Spleen (tissue), 7 donors: ENCODE measurements around the gene EML5.

Experiments
- POLR2AphosphoS5 ChIP-seq, 3 donors: sonication (generic); formaldehyde crosslinking; IDR thresholded peaks; one replicate each; pipeline ENCODE4 v1.5.1; 2017; ENCODE audit warnings: antibody characterized with exemption in 3 of 3
- TF ChIP-seq, protein P1 (sequence below), 11 experiments: fragments of 200-600 bp in 7 of 11; fragments of 450-650 bp in 4 of 11; sonication (generic) in 4 of 11; IDR thresholded peaks in 8 of 11; conservative IDR thresholded peaks in 3 of 11; 1 replicate in 7 of 11; 2 replicates in 4 of 11; pipeline versions ENCODE4 v1.4.0 to v1.8.0; 2016 to 2021; ENCODE audit warnings: antibody characterized with exemption in 11 of 11, inconsistent platforms in 4 of 11, mild to moderate bottlenecking in 1 of 11
- donor health status: DM: no; HTN: no; CAD: no; lungs with moderate emphysema.
- donor health status: DM: no; HTN: no; CAD: no.
- donor health status: DM: no; HTN: no; CAD: no.

DNA sequence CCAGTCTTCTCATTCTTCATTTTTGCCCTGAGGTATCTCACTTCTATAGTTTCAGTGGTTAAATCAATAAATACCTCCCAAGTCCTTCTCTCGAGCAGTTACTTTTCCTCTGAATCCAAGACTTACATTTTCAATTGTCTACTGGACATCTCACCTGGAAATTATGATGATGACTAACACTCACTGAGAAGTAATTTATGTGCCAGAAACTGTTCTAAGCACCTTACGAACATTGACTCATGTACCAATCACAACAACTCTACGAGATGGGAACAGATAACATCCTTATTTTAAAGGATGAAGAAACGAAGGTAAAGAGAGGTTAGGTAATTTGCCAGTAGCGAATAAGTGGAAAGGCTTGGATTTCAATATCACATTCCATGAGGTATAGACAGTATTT, 94.1 kb downstream of the EML5 start:
- TF ChIP-seq, protein P1, sequence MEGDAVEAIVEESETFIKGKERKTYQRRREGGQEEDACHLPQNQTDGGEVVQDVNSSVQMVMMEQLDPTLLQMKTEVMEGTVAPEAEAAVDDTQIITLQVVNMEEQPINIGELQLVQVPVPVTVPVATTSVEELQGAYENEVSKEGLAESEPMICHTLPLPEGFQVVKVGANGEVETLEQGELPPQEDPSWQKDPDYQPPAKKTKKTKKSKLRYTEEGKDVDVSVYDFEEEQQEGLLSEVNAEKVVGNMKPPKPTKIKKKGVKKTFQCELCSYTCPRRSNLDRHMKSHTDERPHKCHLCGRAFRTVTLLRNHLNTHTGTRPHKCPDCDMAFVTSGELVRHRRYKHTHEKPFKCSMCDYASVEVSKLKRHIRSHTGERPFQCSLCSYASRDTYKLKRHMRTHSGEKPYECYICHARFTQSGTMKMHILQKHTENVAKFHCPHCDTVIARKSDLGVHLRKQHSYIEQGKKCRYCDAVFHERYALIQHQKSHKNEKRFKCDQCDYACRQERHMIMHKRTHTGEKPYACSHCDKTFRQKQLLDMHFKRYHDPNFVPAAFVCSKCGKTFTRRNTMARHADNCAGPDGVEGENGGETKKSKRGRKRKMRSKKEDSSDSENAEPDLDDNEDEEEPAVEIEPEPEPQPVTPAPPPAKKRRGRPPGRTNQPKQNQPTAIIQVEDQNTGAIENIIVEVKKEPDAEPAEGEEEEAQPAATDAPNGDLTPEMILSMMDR (IDR thresholded peaks at IDR 0.05 in 8 of 11, conservative IDR thresholded peaks at IDR 0.05 in 3 of 11): no peak
- TF ChIP-seq POLR2AphosphoS5 (IDR thresholded peaks at IDR 0.05): no peak
